HUDEP-2 (cell line): ENCODE results near the gene TAF12.
"Not testable (repeated sequence)": the region's sequence is repeated elsewhere in the genome, so short reads cannot be mapped to it uniquely, and the experiment has no call there.

ENCODE experiments used
- DNase-seq, 76 experiments: peaks; one replicate each; lab custom pipeline; 2025; ENCODE audit not compliant: unreplicated experiment in 76 of 76; lab: John Stamatoyannopoulos, UW

TAF12 gene, protein sequence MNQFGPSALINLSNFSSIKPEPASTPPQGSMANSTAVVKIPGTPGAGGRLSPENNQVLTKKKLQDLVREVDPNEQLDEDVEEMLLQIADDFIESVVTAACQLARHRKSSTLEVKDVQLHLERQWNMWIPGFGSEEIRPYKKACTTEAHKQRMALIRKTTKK

DNA sequence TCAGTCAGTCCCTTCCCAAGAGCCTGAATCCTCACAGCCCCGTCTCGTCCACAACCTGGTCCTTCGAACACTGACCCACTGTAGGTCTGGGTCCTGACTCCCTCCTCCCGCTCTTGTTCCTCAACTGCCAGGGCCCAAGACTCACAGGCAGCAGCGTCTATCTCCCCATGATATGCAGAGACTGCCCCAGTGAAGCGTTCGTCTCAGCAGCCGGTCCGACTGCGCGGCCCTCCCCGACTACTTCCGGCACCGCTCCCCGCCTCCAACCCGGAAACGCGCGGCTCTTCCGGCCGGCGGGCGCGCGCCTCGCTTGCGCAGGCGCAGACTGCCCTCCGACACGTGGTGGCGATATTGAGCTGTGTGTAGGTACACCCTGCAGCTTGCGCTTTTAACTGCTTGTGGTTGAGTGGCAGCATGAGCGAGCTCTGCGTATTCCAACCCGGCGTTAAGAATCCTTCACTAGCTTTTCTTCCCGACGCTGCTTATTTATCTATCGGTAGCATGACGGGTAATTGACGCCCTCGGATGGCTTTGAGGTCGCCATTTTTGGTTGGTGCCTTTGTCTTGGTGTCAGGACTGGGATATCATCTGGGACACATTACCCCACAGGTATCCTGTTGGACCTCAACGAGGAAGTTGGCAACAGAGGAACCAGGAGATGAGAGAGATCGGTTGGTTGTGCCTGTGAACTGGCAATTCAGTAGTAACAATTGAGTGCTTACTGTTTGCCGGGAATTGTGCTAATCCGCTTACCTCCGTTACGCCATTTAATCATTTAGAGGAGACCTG, at the start of gene TAF12:
Gene TAF12 (minus strand): TSS at position 221 of the 789 bp plus-strand sequence. CDS start 20,986 bp downstream, outside the sequence.
- DNase-seq: peak in 75 of 76 experiments; percentile 31 to 94 (median 89)

DNA sequence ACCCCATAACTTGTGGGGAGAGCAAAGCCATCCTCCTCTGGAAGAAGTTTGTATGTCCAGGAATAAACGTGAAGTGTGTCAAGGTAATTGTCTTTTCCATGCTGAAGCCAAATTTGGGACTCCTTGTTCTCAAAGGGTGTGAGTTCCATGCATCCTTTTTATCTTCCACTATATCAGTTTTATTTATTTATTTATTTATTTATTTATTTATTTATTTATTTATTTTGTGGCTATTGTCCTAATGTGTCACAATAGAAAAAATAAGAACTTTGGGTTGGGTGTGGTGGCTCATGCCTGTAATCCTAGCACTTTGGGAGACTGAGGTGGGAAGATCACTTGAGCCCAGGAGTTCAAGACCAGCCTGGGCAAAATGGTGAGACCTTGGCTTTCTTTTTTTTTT, 48.8 kb upstream of the TAF12 start:
- DNase-seq: not testable (repeated sequence)

DNA sequence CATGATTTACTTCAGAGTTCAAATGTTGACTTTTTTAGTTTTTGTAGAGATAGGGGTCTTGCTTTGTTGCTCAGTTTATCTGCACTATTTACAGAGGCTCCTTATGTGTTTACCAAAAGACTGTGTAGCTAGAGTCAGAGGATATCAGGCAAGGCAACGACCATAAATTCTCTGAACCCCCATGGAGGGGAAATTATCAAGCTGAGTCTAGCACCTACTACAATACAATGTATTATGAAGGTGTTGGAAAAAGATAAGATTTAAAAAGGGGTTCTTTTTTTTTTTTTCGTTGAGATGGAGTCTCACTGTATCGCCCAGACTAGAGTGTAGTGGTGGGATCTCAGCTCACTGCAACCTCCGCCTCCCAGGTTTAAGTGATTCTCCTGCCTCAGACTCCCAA, 42.1 kb upstream of the TAF12 start:
- DNase-seq: no peak

DNA sequence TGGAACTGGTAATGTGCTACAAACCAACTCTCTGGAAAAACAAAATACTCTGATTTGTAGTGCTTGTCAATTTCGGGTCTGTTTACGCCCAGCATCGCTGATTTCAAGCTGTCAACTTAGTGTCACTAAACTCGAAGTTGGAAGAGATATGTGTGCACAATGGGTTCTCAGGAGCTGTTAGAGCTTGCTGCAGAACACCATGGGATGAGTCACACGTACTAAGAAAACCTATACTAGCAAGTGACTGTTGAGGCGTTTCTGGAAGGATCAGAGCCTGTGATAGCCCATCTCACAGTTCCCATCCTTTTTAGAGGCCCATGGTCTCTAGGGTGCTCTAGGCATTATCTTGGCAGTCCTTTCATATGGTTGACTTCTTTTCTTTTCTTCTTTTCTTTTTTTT, 40.0 kb upstream of the TAF12 start:
- no peak for DNase-seq

DNA sequence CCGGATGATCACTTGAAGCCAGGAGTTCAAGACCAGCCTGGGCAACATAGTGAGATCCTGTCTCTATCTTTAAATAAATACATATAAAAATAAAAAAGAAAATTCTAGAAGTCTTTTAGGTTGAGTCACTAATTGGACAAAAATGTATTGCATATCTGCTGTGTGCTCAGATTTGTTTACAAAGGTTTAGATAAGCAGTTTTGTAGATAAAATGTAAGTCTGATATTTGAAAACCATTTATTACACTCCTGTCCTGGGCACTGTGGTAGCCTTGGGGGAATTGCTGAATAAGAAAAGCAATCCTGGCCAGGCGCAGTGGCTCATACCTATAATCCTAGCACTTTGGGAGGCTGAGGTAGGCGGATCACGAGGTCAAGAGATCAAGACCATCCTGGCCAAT, 37.3 kb upstream of the TAF12 start:
- DNase-seq: no peak

DNA sequence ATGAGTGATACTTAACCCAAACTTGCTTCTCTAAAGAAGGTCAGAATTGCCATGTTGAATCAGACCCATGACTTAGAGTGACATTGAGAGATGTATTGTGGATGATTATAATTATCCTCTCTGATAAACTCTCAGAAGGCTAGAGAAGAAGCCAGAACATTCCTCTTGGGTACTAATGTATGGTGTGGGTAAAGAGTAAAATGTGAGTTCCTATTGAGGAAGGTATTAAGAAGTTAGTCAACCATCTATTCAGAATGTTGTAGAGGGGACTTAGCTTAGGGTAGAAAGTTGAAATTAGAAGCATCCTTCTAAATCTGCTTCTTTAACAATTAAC, 33.0 kb upstream of the TAF12 start:
- DNase-seq: no peak

DNA sequence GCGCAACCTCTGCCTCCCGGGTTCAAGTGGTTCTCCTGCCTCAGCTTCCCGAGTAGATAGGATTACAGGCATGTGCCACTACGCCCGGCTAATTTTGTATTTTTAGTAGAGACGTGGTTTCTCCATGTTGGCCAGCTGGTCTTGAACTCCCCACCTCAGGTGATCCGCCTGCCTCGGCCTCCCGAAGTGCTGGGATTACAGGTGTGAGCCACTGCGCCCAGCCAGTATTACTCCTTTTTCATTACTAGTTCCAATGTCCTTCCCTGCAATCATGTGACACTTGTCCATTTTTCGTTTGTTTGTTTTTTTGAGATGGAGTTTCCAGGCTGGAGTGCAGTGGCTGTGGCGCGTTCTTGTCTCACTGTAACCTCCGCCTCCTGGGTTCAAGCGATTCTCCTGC, 30.1 kb upstream of the TAF12 start:
- DNase-seq: not testable (repeated sequence)

DNA sequence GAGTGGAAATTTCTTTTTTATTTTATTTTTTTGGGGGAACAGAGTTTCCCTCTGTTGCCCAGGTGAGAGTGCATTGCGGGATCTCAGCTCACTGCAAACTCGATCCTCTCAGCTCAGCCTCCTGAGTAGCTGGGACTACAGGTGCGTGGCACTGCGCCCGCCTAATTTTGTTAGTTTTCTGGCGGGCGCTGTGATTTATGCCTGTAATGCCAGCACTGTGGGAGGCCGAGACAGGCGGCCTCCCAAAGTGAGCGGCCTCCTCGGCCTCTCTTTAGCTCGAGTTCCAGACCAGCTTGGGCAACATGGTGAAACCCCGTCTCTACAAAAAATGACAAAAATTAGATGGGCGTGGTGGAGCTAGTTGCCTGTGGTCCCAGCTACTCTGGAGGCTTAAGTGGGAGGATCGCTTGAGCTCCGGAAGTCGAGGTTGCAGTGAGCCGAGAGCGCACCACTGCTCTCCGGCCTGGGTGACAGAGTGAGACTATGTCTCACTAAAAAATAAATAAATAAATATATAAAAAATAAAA, 28.4 kb upstream of the TAF12 start:
- no peak for DNase-seq

DNA sequence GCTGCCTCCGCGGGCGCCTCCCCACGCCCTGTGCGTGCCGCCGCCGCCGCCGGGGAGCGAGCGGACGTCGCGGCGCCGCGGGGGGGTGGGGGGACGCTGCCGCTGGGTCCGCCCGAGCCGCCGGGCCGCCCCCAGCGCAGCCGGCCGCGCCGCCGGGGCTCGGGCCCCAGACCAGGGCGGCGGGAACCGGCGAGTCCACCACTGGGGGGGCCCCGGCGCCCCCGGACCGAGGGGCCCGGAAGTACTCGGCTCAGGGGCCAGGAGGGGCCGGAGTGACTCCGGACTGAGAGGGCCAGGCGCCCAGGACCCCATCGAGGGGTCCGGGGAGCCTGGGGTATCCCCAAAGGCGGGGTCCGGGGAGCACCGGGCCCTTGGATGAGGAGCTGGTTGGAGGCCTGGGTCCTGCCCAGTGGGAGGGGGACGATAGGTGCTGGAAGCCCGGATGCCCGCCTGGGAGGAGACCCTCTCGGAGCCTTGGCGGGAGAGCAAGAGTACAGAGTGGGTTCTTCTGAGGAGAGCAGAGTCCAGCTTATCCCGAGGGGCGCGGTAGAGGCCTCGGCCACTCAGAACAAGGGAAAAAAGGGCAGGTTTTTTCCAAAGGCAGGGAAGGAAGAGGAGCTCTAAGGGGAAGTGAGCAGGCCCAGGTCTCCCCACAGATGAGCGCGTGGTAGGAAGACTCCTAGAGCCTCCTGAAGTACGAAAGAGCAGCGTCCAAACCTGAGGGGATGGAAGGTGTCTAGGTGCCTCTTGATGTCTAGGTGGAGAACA, 26.3 kb upstream of the TAF12 start:
- DNase-seq: peak in 33 of 76 experiments; percentile 7 to 76 (median 48)

DNA sequence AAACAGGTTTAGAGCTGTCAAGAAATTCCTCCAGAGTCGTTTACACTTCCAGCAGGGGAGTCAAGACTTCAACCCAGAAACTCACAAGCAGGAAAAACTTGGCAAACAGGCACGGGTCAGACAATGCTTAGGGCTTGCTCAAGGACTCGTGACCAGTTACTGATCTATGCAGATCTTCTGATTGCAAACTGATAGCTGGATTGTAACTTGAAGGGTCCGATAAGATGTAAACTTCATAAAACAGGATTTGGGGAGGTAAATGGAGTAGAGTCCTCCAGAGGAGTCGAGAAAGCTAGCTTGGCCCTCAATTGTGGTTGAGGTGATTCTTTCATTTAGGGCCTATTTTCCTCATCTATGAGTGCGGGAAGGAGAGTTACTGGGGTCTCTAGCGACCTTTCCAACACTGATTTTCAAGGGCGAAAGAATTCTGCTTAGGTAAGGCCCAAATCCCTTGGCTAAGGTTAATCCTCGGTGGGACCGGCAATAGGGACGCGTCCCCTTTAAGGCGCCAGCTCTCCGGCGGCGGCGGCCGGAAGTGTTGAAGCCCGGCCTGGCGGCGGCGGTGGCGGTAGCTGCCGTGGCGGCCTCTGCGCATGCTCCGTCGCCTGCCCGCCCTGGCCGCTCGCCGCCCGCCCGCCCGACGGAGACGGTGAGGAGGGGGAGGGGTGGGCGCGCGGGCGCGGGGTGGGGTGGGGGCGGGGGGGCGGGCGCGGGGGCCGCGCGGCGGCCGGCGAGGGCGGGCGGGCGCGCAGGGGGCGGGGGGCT, 25.5 kb upstream of the TAF12 start, which contains the start of gene GMEB1:
Gene GMEB1 (plus strand): TSS at position 594 of the 765 bp plus-strand sequence. CDS start 14,829 bp downstream, outside the sequence.
- peak in 72 of 76 experiments; percentile 9 to 84 (median 67) for DNase-seq

DNA sequence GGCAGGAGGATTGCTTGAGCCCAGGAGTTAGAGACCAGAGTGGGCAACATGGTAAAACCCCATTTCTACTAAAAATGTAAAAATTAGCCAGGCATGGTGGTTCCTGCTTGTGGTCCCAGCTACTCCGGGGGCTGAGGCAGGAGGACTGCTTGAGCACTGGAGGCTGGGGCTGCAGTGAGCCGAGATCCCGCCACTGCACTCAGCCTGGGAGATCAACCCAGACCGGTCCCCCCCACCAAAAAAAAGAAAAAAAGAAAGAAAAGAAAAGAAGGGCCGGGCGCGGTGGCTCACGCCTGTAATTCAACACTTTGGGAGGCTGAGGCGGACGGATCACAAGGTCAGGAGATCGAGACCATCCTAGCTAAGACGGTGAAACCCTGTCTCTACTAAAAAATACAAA, 23.9 kb upstream of the TAF12 start:
- no peak for DNase-seq

DNA sequence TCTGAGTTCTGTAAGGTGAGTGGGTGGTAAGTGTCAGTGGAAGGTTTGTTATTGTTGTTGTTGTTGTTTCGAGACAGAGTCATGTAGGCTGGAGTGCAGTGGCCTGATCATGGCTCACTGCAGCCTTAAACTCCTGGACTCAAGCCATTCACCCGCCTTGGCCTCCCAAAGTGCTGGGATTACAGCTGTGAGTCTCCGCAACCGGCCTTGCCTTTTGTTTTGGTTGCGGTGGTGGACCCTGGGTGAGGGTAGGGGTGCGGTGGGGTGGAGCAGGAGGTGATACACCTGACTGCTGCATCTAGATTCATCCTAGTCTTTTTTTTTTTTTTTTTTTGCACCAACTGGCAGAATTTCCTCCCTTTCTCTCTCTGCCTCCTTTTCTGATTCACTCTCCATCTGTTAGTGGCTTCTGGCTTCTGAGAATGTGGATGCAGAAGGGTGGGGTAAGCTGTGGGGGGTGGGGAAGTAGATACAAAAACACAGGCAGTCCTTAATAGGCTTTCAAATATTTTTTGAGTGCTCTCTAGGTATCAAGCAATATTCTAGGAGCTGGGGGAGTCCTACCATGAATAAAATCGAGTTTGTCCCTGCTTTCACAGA, 21.1 kb upstream of the TAF12 start:
- DNase-seq: no peak

DNA sequence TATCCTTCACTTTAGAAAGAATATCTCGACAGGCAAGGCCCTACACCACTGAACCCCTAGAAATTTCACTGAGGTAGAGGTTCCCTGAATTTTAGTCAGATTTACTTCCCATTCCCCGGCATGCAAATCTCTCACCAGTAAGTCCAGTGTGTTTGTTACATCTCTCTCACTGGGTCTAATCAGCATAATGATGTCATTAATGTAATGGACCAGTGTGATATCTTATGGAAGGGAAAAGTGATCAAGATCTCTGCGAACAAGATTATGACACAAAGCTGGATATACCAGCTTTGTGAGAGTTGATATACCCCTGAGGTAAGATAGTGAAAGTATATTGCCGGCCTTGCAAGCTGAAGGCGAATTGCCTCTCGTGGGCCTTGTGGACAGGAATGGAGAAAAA, 13.5 kb upstream of the TAF12 start:
- DNase-seq: no peak

DNA sequence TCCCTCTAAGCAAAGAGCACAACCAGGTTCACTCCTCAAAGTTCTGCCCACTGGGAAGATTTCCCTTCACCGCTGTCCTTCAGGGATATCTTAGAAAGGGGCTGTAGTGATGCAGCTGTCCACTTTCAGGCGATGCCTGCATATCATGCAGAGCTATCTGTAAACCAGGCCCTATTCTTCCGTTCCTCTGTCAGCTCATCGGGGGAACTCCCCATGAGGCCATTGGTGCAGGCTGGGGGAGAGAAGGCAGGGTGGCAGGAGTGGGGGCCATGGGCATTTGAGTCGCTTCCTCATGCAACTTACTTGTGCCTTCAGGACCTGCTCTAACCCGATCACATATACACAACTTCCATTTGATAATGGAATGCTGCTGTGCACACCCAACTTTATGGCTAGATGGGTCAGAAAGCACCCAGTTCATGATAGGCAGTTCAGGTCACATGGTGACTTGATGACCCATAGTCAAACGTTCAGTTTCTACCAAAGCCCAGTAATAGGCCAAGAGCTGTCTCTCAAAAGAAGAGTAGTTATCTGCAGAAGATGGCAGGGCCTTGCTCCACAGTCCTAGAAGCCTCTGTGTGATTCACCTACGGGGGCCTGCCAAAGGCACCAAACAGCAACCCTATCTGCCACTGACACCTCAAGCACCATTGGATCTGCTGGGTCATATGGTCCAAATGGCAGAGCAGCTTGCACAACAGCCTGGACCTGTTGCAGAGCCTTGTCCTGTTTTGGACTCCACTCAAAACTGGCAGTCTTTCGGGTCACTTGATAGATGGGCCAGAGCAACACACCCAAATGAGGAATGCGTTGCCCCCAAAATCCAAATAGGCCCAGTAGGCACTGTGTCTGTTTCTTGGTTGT, 12.8 kb upstream of the TAF12 start:
- DNase-seq: peak in 1 of 76 experiments; percentile 2

DNA sequence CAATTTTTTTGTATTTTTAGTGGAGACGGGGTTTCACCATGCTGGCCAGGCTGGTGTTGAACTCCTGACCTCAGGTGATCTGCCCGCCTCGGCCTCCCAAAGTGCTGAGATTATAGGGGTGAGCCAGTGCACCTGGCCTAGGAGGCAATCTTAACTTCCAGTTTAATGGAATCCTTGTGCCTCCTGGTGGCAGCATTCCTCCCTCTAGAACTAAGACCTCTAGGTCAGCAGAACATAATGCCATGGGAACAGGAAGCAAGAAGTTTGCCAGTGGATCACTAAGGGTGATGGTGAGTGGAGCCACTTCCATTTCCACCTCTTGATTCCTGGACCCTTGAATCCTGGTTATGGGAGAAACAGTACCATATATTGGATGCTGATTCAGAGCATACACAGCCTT, 11.0 kb upstream of the TAF12 start:
- DNase-seq: peak in 3 of 76 experiments; percentile 11 to 14 (median 13)

DNA sequence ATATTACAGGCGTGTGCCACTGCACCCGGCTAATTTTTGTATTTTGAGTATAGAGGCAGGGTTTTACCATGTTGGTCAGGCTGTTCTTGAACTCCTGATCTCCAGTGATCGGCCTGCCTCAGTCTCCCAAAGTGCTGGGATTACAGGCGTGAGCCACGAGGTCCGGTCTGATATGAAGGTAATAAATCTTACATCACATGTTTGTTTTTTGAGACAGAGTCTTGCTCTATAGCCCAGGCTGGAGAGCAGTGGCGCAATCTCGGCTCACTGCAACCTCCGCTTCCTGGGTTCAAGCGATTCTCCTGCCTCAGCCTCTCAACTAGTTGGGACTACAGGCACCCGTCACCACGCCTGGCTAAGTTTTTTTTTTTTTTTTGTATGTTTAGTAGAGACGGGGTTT, 10.2 kb upstream of the TAF12 start:
- not testable (repeated sequence) for DNase-seq

DNA sequence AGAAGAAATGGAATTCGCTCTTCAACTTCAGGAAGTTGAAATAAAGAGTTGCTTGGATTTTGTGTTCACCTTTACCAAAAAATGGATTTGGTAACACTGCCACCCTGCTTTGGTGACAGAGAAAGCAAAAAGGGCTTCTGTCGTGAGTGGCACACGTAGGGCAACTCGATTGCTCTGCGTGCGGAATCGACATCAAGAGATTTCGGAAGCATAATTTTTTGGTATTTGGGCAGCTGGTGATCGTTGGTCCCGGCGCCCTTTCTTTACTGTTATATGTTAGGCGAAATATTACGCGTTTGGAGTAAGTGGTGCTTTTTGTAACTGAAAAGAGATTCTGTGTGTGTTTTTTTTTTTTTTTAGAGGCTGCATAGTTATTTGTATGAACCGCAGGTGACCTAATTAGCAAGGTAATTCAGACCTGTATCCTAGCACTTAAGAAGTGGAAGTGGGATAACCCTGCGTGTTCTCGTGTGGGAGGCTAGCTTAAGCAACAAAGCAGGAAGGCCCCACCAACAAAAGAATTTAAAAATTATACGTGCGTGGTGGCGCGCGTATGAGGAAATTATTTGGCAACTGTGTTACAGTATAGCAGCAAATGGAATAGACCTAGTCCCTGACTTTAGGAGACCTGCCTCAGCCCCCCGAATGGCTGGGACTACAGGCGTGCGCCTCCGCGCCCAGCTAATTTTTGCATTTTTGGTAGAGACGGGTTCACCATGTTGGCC, 5.8 kb upstream of the TAF12 start, which contains the start of gene RNU11:
Gene RNU11 (plus strand): TSS at position 127 of the 725 bp plus-strand sequence.
- peak in 75 of 76 experiments; percentile 18 to 97 (median 85) for DNase-seq

DNA sequence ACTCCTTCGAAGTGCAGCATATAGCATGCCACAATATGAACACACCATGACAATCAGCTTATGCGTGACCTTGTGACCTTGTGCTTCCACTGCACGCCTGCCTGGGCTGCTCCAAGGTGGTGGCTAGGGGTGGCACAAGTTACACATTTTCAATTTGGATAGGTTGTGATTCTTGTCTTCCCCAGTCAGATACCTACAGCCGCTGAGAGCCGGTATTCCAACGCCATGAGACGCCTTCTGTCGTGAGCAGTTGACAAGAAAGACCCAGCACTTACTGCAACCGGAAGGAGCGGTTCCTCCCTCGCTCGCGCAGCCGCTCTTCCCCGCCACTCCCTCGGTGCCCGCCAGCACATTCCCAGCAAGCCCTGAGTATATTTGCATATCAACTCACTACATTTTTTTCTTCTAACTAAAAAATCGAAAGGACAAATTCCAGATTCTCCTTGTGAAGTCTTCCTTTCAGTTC, 5.2 kb upstream of the TAF12 start:
- peak in 74 of 76 experiments; percentile 52 to 97 (median 84) for DNase-seq
